Amygdala (tissue), 56 donors: ENCODE measurements around the gene VEZT.

Experiments
- DNase-seq, 56 donors: peaks; one replicate each; lab custom pipeline; 2025; lab: John Stamatoyannopoulos, UW

VEZT gene

GRCh38 chr12:95351748-95352147, 134.1 kb downstream of the VEZT start:
- no peak for DNase-seq
